HEK293T (cell line): Measurements from ENCODE around the gene EIF4EBP3.
"Not testable (repeated sequence)": the region's sequence is repeated elsewhere in the genome, so short reads cannot be mapped to it uniquely, and the experiment has no call there.

Source experiments
- CTCF ChIA-PET: fragments of 350-600 bp; formaldehyde crosslinking; extraction: SDS; loops from one replicate; lab custom pipeline; 2021; ENCODE audit warnings: antibody characterized with exemption, inconsistent platforms; lab: Yijun Ruan, JAX
- POLR2A ChIA-PET: fragments of 350-600 bp; formaldehyde crosslinking; extraction: SDS; loops from one replicate; lab custom pipeline; 2020; ENCODE audit warnings: antibody characterized with exemption, inconsistent platforms; lab: Yijun Ruan, JAX
- DNase-seq: peaks from one replicate; pipeline ENCODE4 v3.0.0; 2012; ENCODE audit warnings: mixed read lengths; ENCODE audit errors: extremely low spot score
- ARNT ChIP-seq: fragments of 450-650 bp; IDR thresholded peaks from 2 replicates; pipeline ENCODE4 v1.6.1; 2017; ENCODE audit warnings: mild to moderate bottlenecking
- BHLHE40 ChIP-seq: fragments of 450-650 bp; IDR thresholded peaks from 2 replicates; pipeline ENCODE4 v1.6.1; 2016; ENCODE audit warnings: mild to moderate bottlenecking, moderate library complexity, borderline replicate concordance
- CTBP1 ChIP-seq: fragments of 450-650 bp; IDR thresholded peaks from 2 replicates; pipeline ENCODE4 v1.6.1; 2016; ENCODE audit warnings: borderline replicate concordance
- ELF4 ChIP-seq: fragments of 450-650 bp; IDR thresholded peaks from 2 replicates; pipeline ENCODE4 v1.6.1; 2017; ENCODE audit warnings: antibody characterized with exemption
- FOXA1 ChIP-seq: fragments of 450-650 bp; IDR thresholded peaks from 2 replicates; pipeline ENCODE4 v1.6.1; 2016; ENCODE audit warnings: mild to moderate bottlenecking
- FOXK2 ChIP-seq: fragments of 450-650 bp; IDR thresholded peaks from 2 replicates; pipeline ENCODE4 v1.6.1; 2016; ENCODE audit warnings: mild to moderate bottlenecking
- FOXM1 ChIP-seq: fragments of 450-650 bp; IDR thresholded peaks from 2 replicates; pipeline ENCODE4 v1.6.1; 2017; ENCODE audit warnings: mild to moderate bottlenecking, borderline replicate concordance
- HDGF ChIP-seq: fragments of 450-650 bp; IDR thresholded peaks from 2 replicates; pipeline ENCODE4 v1.6.1; 2017; ENCODE audit warnings: antibody characterized with exemption, borderline replicate concordance
- L3MBTL2 ChIP-seq: fragments of 450-650 bp; conservative IDR thresholded peaks from 2 replicates; pipeline ENCODE4 v1.6.1; 2016; ENCODE audit warnings: mild to moderate bottlenecking
- LEF1 ChIP-seq: fragments of 450-650 bp; IDR thresholded peaks from 2 replicates; pipeline ENCODE4 v1.6.1; 2017; ENCODE audit warnings: mild to moderate bottlenecking, borderline replicate concordance
- NFRKB ChIP-seq: fragments of 450-650 bp; IDR thresholded peaks from 2 replicates; pipeline ENCODE4 v1.6.1; 2016; ENCODE audit warnings: mild to moderate bottlenecking, moderate library complexity
- PKNOX1 ChIP-seq: fragments of 450-650 bp; IDR thresholded peaks from 2 replicates; pipeline ENCODE4 v1.6.1; 2016
- SP1 ChIP-seq: fragments of 450-650 bp; IDR thresholded peaks from 2 replicates; pipeline ENCODE4 v1.6.1; 2017
- SUZ12 ChIP-seq: fragments of 450-650 bp; IDR thresholded peaks from 2 replicates; pipeline ENCODE4 v1.6.1; 2016; ENCODE audit warnings: mild to moderate bottlenecking
- TARDBP ChIP-seq: fragments of 450-650 bp; IDR thresholded peaks from 2 replicates; pipeline ENCODE4 v1.6.1; 2016
- ZNF384 ChIP-seq: fragments of 450-650 bp; IDR thresholded peaks from 2 replicates; pipeline ENCODE4 v1.6.1; 2016

The EIF4EBP3 gene

GRCh38 chr5:140573683-140574082 is 26.2 kb downstream of the EIF4EBP3 start:
- TF ChIP-seq ARNT (no peak), SP1 (no peak), ELF4 (no peak), SUZ12 (no peak)
- CTCF ChIA-PET: interaction anchor here (1.0 kb wide), 1 partner anchor 74 kb away, joined by 5 read pairs; the partner anchor contains the start of genes IK and NDUFA2
- no peak for DNase-seq
- POLR2A ChIA-PET: interaction anchor here (0.6 to 1.5 kb wide), 4 partner anchors 8 to 66 kb away, joined by 3 to 5 read pairs (median 3); partner anchors contain the start of gene APBB3

GRCh38 chr5:140574165-140574564 is 26.7 kb downstream of the EIF4EBP3 start:
- ChIA-PET POLR2A (interaction anchor here (1.4 to 1.5 kb wide), 3 partner anchors 8 to 66 kb away, joined by 3 to 5 read pairs (median 3); partner anchors contain the start of gene APBB3), CTCF (interaction anchor here (1.0 kb wide), 1 partner anchor 73 kb away, joined by 5 read pairs; the partner anchor contains the start of genes IK and NDUFA2)
- DNase-seq: no peak
- TF ChIP-seq ARNT: no peak
- no peak for TF ChIP-seq ELF4
- no peak for TF ChIP-seq NFRKB
- no peak for TF ChIP-seq SP1
- no peak for TF ChIP-seq CTBP1
- no peak for TF ChIP-seq FOXK2
- TF ChIP-seq PKNOX1: no peak
- TF ChIP-seq SUZ12: no peak
- TF ChIP-seq ZNF384: no peak
- no peak for TF ChIP-seq L3MBTL2
- TF ChIP-seq FOXA1: no peak
- no peak for TF ChIP-seq BHLHE40
- TF ChIP-seq TARDBP: no peak
- TF ChIP-seq LEF1: no peak
- no peak for TF ChIP-seq HDGF
- TF ChIP-seq FOXM1: no peak

- CTCF ChIA-PET: no interaction called here
- POLR2A ChIA-PET: interaction anchor here (1.3 kb wide), 1 partner anchor 18 kb away, joined by 3 read pairs; the partner anchor contains the start of gene SRA1
- TF ChIP-seq CTBP1: no peak
- TF ChIP-seq SUZ12: no peak
- no peak for TF ChIP-seq FOXM1
- TF ChIP-seq FOXA1: no peak
- TF ChIP-seq TARDBP: no peak
- TF ChIP-seq BHLHE40: no peak
- TF ChIP-seq ELF4: no peak
- no peak for TF ChIP-seq HDGF
- peak; percentile 35 for DNase-seq
Measured at GRCh38 chr5:140575309-140575708, 27.8 kb downstream of the EIF4EBP3 start.

- TF ChIP-seq ELF4 (no peak), ARNT (no peak), CTBP1 (no peak), TARDBP (no peak), ZNF384 (no peak), FOXA1 (no peak), PKNOX1 (peak; percentile 22; the same call in 1 of the 2 replicates), LEF1 (no peak)
- ChIA-PET CTCF (interaction anchor here (0.6 kb wide), 1 partner anchor 460 kb away, joined by 3 read pairs; no protein-coding TSS in a partner anchor), POLR2A (interaction anchor here (0.6 to 1.3 kb wide), 2 partner anchors 11 to 19 kb away, joined by 3 read pairs; partner anchors contain the start of gene SRA1)
- DNase-seq: no peak
Measured at GRCh38 chr5:140576776-140577201, 29.3 kb downstream of the EIF4EBP3 start.

- DNase-seq, CTCF ChIA-PET, POLR2A ChIA-PET: not testable (repeated sequence)
Measured at GRCh38 chr5:140579188-140579747, 31.8 kb downstream of the EIF4EBP3 start.

GRCh38 chr5:140587495-140587894 is 40.0 kb downstream of the EIF4EBP3 start:
- no peak for TF ChIP-seq FOXM1
- no peak for TF ChIP-seq SP1
- TF ChIP-seq CTBP1: no peak
- TF ChIP-seq NFRKB: no peak
- no peak for TF ChIP-seq LEF1
- no peak for TF ChIP-seq ZNF384
- no peak for TF ChIP-seq FOXA1
- TF ChIP-seq BHLHE40: no peak
- TF ChIP-seq PKNOX1: no peak
- no peak for TF ChIP-seq TARDBP
- no peak for TF ChIP-seq HDGF
- no peak for TF ChIP-seq SUZ12
- no peak for TF ChIP-seq ARNT
- TF ChIP-seq ELF4: no peak
- TF ChIP-seq L3MBTL2: no peak
- no peak for TF ChIP-seq FOXK2
- no peak for DNase-seq
- ChIA-PET CTCF (no interaction called here), POLR2A (no interaction called here)
